Panc1 (cell line): ENCODE data around the gene NTNG2. TPM values are rescaled to one million over a fixed set of nuclear protein-coding genes. Genes with fewer than 3 reads are reported as not detected.

Experiments
- ATAC-seq: fragments of 200-7000 bp; cut with Tn5 transposase; 2 replicates; pipeline ENCODE4 v1.9.1; 2020; ENCODE audit warnings: mild to moderate bottlenecking, moderate library complexity
- BruUV-seq: library from RNA; stranded (reverse); fragments of 400-500 nt; replicated peaks from 2 replicates; lab custom pipeline; 2021; lab: Mats Ljungman, UMichigan
- CTCF ChIA-PET: fragments of 300-600 bp; sonication (Branson Sonifier 250); formaldehyde crosslinking; loops from one replicate; lab custom pipeline; 2022; ENCODE audit warnings: antibody characterized with exemption; lab: Charles Lee
- POLR2A ChIA-PET: fragments of 300-600 bp; sonication (Branson Sonifier 250); formaldehyde crosslinking; loops from one replicate; lab custom pipeline; 2022; ENCODE audit warnings: antibody characterized with exemption; lab: Charles Lee
- DNase-seq: peaks from one replicate; pipeline ENCODE4 v3.0.0-alpha.2; 2010; ENCODE audit warnings: low read depth, low spot score
- H3K27ac ChIP-seq: 2 replicates; pipeline ENCODE4 v1.5.1; 2011; ENCODE audit warnings: mild to moderate bottlenecking, low read length, inconsistent platforms
- H3K27me3 ChIP-seq: fragments of 200-500 bp; sonication (Bioruptor generic); 2 replicates; pipeline ENCODE4 v1.6.0; 2014; ENCODE audit warnings: low read length, inconsistent platforms; ENCODE audit not compliant: control insufficient read depth, insufficient read depth
- H3K36me3 ChIP-seq: fragments of 200-500 bp; sonication (Bioruptor generic); 2 replicates; pipeline ENCODE4 v1.5.1; 2014; ENCODE audit warnings: inconsistent platforms, mild to moderate bottlenecking, low read length, moderate library complexity; ENCODE audit not compliant: control insufficient read depth, insufficient read depth
- H3K4me1 ChIP-seq: 2 replicates; pipeline ENCODE4 v1.5.1; 2011; ENCODE audit warnings: inconsistent platforms, mild to moderate bottlenecking, low read length, moderate library complexity; ENCODE audit not compliant: control insufficient read depth, insufficient read depth
- H3K4me3 ChIP-seq, 2 experiments: 2 replicates each; pipeline ENCODE4 v1.5.1; 2011 to 2012; ENCODE audit warnings: low read depth in 2 of 2, low read length in 2 of 2, mild to moderate bottlenecking in 2 of 2, inconsistent platforms in 1 of 2, moderate library complexity in 1 of 2
- H3K9me3 ChIP-seq: fragments of 200-500 bp; sonication (Bioruptor generic); 2 replicates; pipeline ENCODE4 v1.5.1; 2014; ENCODE audit warnings: low read depth, mild to moderate bottlenecking, inconsistent platforms, low read length, moderate library complexity; ENCODE audit not compliant: control insufficient read depth, insufficient read depth
- CTCF ChIP-seq: fragments of 450-650 bp; IDR thresholded peaks from 2 replicates; pipeline ENCODE4 v1.5.1; 2017; ENCODE audit warnings: mild to moderate bottlenecking
- POLR2AphosphoS5 ChIP-seq: IDR thresholded peaks from 2 replicates; pipeline ENCODE4 v1.6.1; 2012; ENCODE audit warnings: mild to moderate bottlenecking, low read depth, low read length, moderate library complexity
- REST ChIP-seq, 2 experiments: IDR thresholded peaks; 2 replicates each; pipeline ENCODE4 v1.6.1; 2011 to 2012; ENCODE audit warnings: low read depth in 2 of 2, control low read depth in 1 of 2, low read length in 1 of 2, mild to moderate bottlenecking in 1 of 2, moderate library complexity in 1 of 2; ENCODE audit not compliant: insufficient read depth in 1 of 2
- SIN3A ChIP-seq: IDR thresholded peaks from 2 replicates; pipeline ENCODE4 v1.6.1; 2012; ENCODE audit warnings: low read depth, mild to moderate bottlenecking, low read length, moderate library complexity, borderline replicate concordance; ENCODE audit not compliant: insufficient read depth
- TCF7L2 ChIP-seq: IDR thresholded peaks from 2 replicates; pipeline ENCODE4 v1.6.1; 2011; ENCODE audit warnings: mild to moderate bottlenecking, low read depth, low read length, inconsistent platforms
- in situ Hi-C: cut with HindIII; loops from 2 replicates; pipeline ENCODE4 v1.10.0; 2016; ENCODE audit warnings: low sequenced_read_pairs, low pct_unique_long_range_greater_than_20kb
- intact Hi-C: fragments of 100-400 bp; cut with micrococcal nuclease; formaldehyde crosslinking; loops from one replicate; pipeline ENCODE4 v1.10.0; 2022; ENCODE audit not compliant: unreplicated experiment
- total RNA-seq: library from RNA; stranded (reverse); gene quantifications from one replicate; pipeline ENCODE4 v1.2.1, GENCODE V29; 2021; ENCODE audit not compliant: unreplicated experiment

Gene NTNG2
- total RNA-seq, 1 experiment from 2014 or later: 5.1 TPM

- CTCF ChIA-PET: no interaction called here
- Histone ChIP-seq H3K9me3 (no peaks in the 10 kb centered on the region), H3K4me1 (no peaks in the 10 kb centered on the region), H3K27me3 (no peaks in the 10 kb centered on the region), H3K27ac (no peak overlapping the region), H3K4me3 (no peak overlapping the region), H3K36me3 (no peaks in the 10 kb centered on the region)
- POLR2A ChIA-PET: interaction anchor here (0.6 kb wide), 1 partner anchor 25 kb away, joined by 9 read pairs; no protein-coding TSS in a partner anchor
- in situ Hi-C loops (no loop called here), intact Hi-C loops (no loop called here)
- ATAC-seq: no peak
- BruUV-seq: no TSS peak
- TF ChIP-seq SIN3A: no peak
- no peak for TF ChIP-seq REST (IDR thresholded peaks at IDR 0.05; ENCODE audit: insufficient read depth in 1 of 2, low read depth in 2 of 2, low read length in 1 of 2)
- TF ChIP-seq CTCF: no peak
- TF ChIP-seq POLR2AphosphoS5: no peak
- TF ChIP-seq TCF7L2: no peak
- no peak for DNase-seq
Observed at GRCh38 chr9:132234535-132234934, 72.7 kb downstream of the NTNG2 start.

GRCh38 chr9:132235125-132235524 is 73.3 kb downstream of the NTNG2 start:
- Histone ChIP-seq H3K4me1 (no peaks in the 10 kb centered on the region), H3K27me3 (no peaks in the 10 kb centered on the region), H3K4me3 (no peak overlapping the region), H3K27ac (no peak overlapping the region), H3K9me3 (no peaks in the 10 kb centered on the region), H3K36me3 (no peaks in the 10 kb centered on the region)
- in situ Hi-C loops (no loop called here), intact Hi-C loops (loop anchor here (5.0 kb wide), 1 partner anchor 68 kb away; no protein-coding TSS in a partner anchor)
- no peak for TF ChIP-seq CTCF
- no peak for TF ChIP-seq TCF7L2
- TF ChIP-seq POLR2AphosphoS5: no peak
- TF ChIP-seq REST (IDR thresholded peaks at IDR 0.05; ENCODE audit: insufficient read depth in 1 of 2, low read depth in 2 of 2, low read length in 1 of 2): no peak
- TF ChIP-seq SIN3A: no peak
- POLR2A ChIA-PET: no interaction called here
- DNase-seq (no peak), ATAC-seq (no peak)
- no TSS peak for BruUV-seq
- CTCF ChIA-PET: no interaction called here
